CD4-positive, CD25-positive, alpha-beta regulatory T cell (primary cell): ENCODE results near the gene MTOR. TPM values are rescaled to one million over a fixed set of nuclear protein-coding genes. Genes with fewer than 3 reads are reported as not detected.
"Not testable (repeated sequence)": the region's sequence is repeated elsewhere in the genome, so short reads cannot be mapped to it uniquely, and the experiment has no call there.

Experiments used
- ATAC-seq, 2 donors: fragments of 150-1000 bp; cut with Tn5 transposase; one replicate each; pipeline ENCODE4 v1.10.0; 2021; ENCODE audit warnings: low read depth in 2 of 2, moderate number of reproducible peaks in 2 of 2, moderate library complexity in 1 of 2
- DNase-seq, 3 donors: peaks; one replicate each; pipeline versions ENCODE4 v3.0.0 to v3.0.0-alpha.2; 2012 to 2022; ENCODE audit warnings: mixed read lengths in 1 of 3
- H3K27ac ChIP-seq: one replicate; pipeline ENCODE4 v1.7.0; 2013; ENCODE audit warnings: mild to moderate bottlenecking, low read length; ENCODE audit not compliant: insufficient read depth, poor library complexity, severe bottlenecking
- H3K27me3 ChIP-seq: one replicate; pipeline ENCODE4 v1.7.0; 2013; ENCODE audit warnings: low read length; ENCODE audit not compliant: control insufficient read depth, insufficient read depth
- H3K36me3 ChIP-seq: one replicate; pipeline ENCODE4 v1.7.0; 2013; ENCODE audit warnings: mild to moderate bottlenecking, low read length, moderate library complexity; ENCODE audit not compliant: control insufficient read depth, insufficient read depth
- H3K4me1 ChIP-seq: 2 replicates; pipeline ENCODE4 v1.7.0; 2013; ENCODE audit warnings: mild to moderate bottlenecking, low read length; ENCODE audit not compliant: insufficient read depth, control insufficient read depth, poor library complexity, severe bottlenecking
- H3K4me3 ChIP-seq: one replicate; pipeline ENCODE4 v1.7.0; 2013; ENCODE audit warnings: low read depth, mild to moderate bottlenecking, low read length, moderate library complexity
- H3K9me3 ChIP-seq, 2 experiments: 1 replicate in 1 of 2; 2 replicates in 1 of 2; pipeline ENCODE4 v1.7.0; 2013; ENCODE audit warnings: low read length in 2 of 2, mild to moderate bottlenecking in 1 of 2, moderate library complexity in 1 of 2; ENCODE audit not compliant: control insufficient read depth in 2 of 2
- H3K27ac Mint-ChIP-seq, 3 donors: one replicate each; pipeline ENCODE4 v1.8.0; 2020 to 2022; ENCODE audit warnings: mild to moderate bottlenecking in 3 of 3, mixed read lengths in 3 of 3, moderate library complexity in 2 of 3
- H3K27me3 Mint-ChIP-seq: one replicate; pipeline ENCODE4 v1.8.0; 2022; ENCODE audit warnings: mild to moderate bottlenecking, mixed read lengths
- H3K36me3 Mint-ChIP-seq: one replicate; pipeline ENCODE4 v1.8.0; 2020; ENCODE audit warnings: mixed read lengths
- H3K4me1 Mint-ChIP-seq, 4 donors: one replicate each; pipeline ENCODE4 v1.8.0; 2020 to 2022; ENCODE audit warnings: mixed read lengths in 4 of 4, mild to moderate bottlenecking in 1 of 4
- H3K4me3 Mint-ChIP-seq, 4 donors: one replicate each; pipeline ENCODE4 v1.8.0; 2020 to 2022; ENCODE audit warnings: mild to moderate bottlenecking in 4 of 4, mixed read lengths in 4 of 4, moderate library complexity in 3 of 4
- H3K9me3 Mint-ChIP-seq, 7 donors: one replicate each; pipeline ENCODE4 v1.8.0; 2020 to 2022; ENCODE audit warnings: mixed read lengths in 7 of 7, mild to moderate bottlenecking in 3 of 7, moderate library complexity in 2 of 7
- polyA plus RNA-seq, 4 donors: library from polyadenylated mRNA; unstranded; fragments of 300-500 nt; fragmentation: Illumina TruSeq; gene quantifications; one replicate each; pipeline ENCODE4 v1.2.3, GENCODE V29; 2021
- total RNA-seq: library from RNA; stranded (reverse); gene quantifications from one replicate; pipeline ENCODE4 v1.2.3, GENCODE V29; 2022

MTOR gene
- total and polyA plus RNA-seq, 5 donors from 2014 or later = 3.9 to 48.2 (median 4.7) TPM

DNA sequence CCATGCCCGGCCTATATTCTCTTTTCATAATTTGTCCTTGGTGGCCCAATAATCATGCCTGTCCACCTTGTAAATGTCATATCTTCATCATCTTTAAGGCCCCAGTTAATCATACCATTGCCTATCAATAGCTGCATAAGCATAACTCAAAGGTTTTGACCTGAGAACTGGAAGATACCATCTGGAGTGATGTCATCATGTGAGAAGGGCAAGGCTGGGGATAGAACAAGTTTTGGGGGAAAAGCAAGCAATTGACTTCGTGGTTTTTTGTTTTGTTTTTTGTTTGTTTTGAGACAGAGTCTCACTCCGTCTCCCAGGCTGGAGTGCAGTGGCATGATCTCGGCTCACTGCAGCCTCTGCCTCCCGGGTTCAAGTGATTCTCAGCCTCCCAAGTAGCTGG lies 16.8 kb upstream of the MTOR start:
- Histone ChIP-seq H3K4me1 (peaks cover 72% of the 10 kb centered on the region), H3K4me3 (no peak overlapping the region), H3K36me3 (peaks cover 14% of the 10 kb centered on the region), H3K9me3 (no peaks in the 10 kb centered on the region), H3K27me3 (no peaks in the 10 kb centered on the region), H3K27ac (no peak overlapping the region)
- no peaks in the 10 kb centered on the region for H3K9me3 Mint-ChIP-seq
- no peaks in the 10 kb centered on the region for H3K27me3 Mint-ChIP-seq
- peaks cover 13 to 90% (median 65%) of the 10 kb centered on the region in 4 donors for H3K4me1 Mint-ChIP-seq
- ATAC-seq (no peak), DNase-seq (no peak)
- peaks cover 39% of the 10 kb centered on the region for H3K36me3 Mint-ChIP-seq
- H3K4me3 Mint-ChIP-seq = peak overlapping the region in 2 of 4 donors; percentile 17 to 61
- peak overlapping the region in 1 of 3 donors; percentile 95 for H3K27ac Mint-ChIP-seq

DNA sequence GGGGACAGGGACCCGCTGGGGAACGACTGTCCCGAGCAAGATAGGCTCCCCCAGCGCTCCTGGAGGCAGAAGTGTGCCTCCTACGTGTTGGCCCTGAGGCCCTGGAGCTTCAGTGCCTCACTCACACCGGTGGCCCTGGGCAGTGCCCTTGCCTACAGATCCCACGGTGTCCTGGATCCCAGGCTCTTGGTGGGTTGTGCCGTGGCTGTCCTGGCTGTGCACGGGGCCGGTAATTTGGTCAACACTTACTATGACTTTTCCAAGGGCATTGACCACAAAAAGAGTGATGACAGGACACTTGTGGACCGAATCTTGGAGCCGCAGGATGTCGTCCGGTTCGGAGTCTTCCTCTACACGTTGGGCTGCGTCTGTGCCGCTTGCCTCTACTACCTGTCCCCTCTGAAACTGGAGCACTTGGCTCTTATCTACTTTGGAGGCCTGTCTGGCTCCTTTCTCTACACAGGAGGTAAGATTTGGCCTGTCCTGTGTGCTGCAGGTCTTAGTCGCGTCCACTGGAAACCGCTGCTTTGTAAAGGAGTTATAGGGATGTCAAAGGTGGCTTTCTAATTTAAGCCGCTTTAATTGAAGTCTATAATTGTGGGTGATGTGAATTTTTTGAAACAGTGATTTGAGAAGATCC lies 11.4 kb upstream of the MTOR start:
- H3K27me3 ChIP-seq = no peaks in the 10 kb centered on the region
- H3K27ac ChIP-seq = peak overlapping the region; percentile 80
- DNase-seq = no peak
- ATAC-seq = peak; percentile 13 to 28
- H3K4me1 ChIP-seq = peaks cover 38% of the 10 kb centered on the region
- H3K27ac Mint-ChIP-seq = peak overlapping the region; percentile 89 to 96 (median 95)
- peak overlapping the region; percentile 88 for H3K4me3 ChIP-seq
- H3K27me3 Mint-ChIP-seq = no peaks in the 10 kb centered on the region
- H3K9me3 ChIP-seq = no peaks in the 10 kb centered on the region
- H3K4me1 Mint-ChIP-seq = peaks cover 10 to 43% (median 28%) of the 10 kb centered on the region in 4 donors
- H3K36me3 Mint-ChIP-seq = peaks cover 16% of the 10 kb centered on the region
- no peaks in the 10 kb centered on the region for H3K9me3 Mint-ChIP-seq
- peaks cover 6% of the 10 kb centered on the region for H3K36me3 ChIP-seq
- H3K4me3 Mint-ChIP-seq = peak overlapping the region; percentile 95 to 97 (median 95)

DNA sequence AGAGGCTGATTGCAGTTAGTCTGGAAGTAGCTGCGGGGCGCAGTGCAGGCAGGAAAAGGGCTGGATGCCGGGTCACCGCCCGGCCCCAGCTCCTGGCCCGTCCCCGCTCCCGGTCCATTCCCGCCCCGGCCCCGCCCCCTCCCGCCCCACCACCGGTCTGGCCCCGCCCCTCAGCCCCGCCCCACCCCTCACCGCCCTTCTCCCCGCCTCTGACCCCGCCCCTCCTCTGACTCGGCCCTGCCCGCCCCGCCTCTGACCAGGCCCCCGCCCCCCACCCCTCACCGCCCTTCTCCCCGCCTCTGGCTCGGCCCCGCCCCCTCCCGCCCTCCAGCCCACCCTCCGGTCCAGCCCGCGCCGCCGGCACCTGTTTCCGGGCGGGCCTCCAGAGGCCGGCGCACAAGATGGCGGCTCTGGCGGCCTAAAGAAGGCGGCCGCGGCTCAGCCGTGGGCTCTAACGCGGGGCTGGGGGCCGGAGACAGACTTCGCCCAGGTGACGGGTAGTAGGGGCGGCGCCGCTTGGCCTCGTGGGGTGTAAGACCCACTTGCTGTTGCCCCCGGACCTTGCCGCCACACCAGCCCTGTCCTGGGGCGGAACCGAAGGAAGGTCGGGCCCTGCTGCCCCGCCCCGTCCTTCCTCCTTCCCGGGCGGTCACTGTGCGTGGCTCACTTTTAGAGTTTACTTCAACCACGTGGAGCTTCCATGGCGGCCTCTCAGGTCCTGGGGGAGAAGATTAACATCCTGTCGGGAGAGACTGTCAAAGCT lies 10.7 kb upstream of the MTOR start, which contains the start of gene UBIAD1:
Gene UBIAD1 (plus strand): TSS at position 367 of the 763 bp plus-strand sequence. CDS start 334 bp downstream, at position 701.
- Mint-ChIP-seq H3K9me3 (no peaks in the 10 kb centered on the region), H3K27ac (peak within 1 kb of the TSS; percentile 89 to 96 (median 95)), H3K27me3 (no peaks in the 10 kb centered on the region), H3K36me3 (peaks cover 10% of the 10 kb centered on the region), H3K4me1 (peaks cover 10 to 36% (median 26%) of the 10 kb centered on the region in 4 donors), H3K4me3 (peak within 1 kb of the TSS; percentile 95 to 97 (median 95))
- Histone ChIP-seq H3K9me3 (no peaks in the 10 kb centered on the region), H3K4me1 (peaks cover 38% of the 10 kb centered on the region), H3K27me3 (no peaks in the 10 kb centered on the region), H3K4me3 (peak within 1 kb of the TSS; percentile 88), H3K36me3 (peaks cover 3% of the 10 kb centered on the region), H3K27ac (peak within 1 kb of the TSS; percentile 80)
- ATAC-seq = peak; percentile 85 to 89
- peak; percentile 76 to 92 (median 81) for DNase-seq

DNA sequence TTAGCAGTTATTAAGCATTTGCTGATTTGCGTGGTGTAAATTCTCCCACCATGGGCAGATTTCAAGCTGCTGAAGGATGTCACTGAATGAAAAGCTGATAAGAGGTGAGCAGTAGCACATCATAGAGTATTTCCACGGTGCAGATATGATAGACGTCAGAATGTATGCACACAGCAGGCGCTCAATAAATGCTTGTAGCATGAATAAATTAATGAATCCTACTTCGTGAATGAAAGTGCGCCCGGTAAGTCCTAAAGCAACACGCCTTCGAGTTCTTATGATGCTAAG lies 10.1 kb upstream of the MTOR start:
- Mint-ChIP-seq H3K27ac (no peak overlapping the region), H3K4me3 (peak overlapping the region; percentile 54 to 95 (median 72)), H3K27me3 (no peaks in the 10 kb centered on the region), H3K9me3 (no peaks in the 10 kb centered on the region), H3K36me3 (peaks cover 8% of the 10 kb centered on the region), H3K4me1 (peaks cover 10 to 32% (median 23%) of the 10 kb centered on the region in 4 donors)
- no peak for ATAC-seq
- H3K4me1 ChIP-seq = peaks cover 38% of the 10 kb centered on the region
- peak overlapping the region; percentile 33 for H3K27ac ChIP-seq
- H3K9me3 ChIP-seq = no peaks in the 10 kb centered on the region
- no peak for DNase-seq
- no peaks in the 10 kb centered on the region for H3K27me3 ChIP-seq
- H3K36me3 ChIP-seq = peaks cover 3% of the 10 kb centered on the region
- peak overlapping the region; percentile 72 for H3K4me3 ChIP-seq

GRCh38 chr1:11267350-11268337 lies 5.3 kb upstream of the MTOR start:
- DNase-seq, H3K27me3 Mint-ChIP-seq, H3K36me3 Mint-ChIP-seq, H3K4me1 ChIP-seq, H3K36me3 ChIP-seq, H3K27ac ChIP-seq, H3K4me3 ChIP-seq, H3K27me3 ChIP-seq, ATAC-seq, H3K4me1 Mint-ChIP-seq, H3K9me3 ChIP-seq, H3K27ac Mint-ChIP-seq, H3K9me3 Mint-ChIP-seq: not testable (repeated sequence)
- H3K4me3 Mint-ChIP-seq = peak overlapping the region in 1 of 4 donors; percentile 63

DNA sequence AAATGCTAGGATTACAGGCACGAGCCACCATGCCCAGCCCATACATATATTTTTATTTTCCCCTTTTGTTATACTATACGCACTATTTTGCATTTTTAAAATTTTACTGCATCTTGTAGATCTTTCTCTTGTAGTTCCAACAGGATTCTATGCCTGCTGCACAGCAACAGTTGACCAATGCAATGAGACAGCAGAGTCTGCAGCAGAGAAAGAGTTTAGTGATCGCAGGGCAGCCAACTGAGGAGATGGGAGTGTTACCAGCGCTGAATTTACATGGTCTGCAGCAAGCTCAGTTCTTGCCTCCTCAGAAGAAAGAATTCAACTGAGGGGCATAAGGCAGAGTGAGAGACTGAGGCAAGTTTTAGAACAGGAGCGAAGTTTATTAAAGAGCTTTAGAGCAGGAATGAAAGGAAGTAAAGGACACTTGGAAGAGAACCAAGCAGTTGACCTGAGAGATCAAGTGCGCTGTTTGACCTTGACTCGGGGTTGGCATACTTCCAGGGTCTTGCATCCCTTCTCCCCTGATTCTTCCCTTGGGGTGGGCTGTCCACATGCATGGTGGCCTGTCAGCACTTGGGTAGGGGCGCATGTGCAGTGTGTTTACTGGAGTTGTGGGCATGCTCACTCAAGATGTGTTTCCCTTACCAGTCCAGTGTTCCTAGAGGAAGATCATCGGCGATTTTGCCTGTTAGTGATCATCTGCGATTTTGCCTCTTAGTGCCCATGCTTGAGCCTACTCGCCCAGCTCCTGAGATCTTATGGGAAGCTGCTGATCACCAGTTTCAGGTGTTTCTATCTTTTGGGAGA lies 4.1 kb upstream of the MTOR start:
- no peak overlapping the region for H3K4me3 ChIP-seq
- H3K36me3 Mint-ChIP-seq = no peaks in the 10 kb centered on the region
- peaks cover 0 to 12% (median 7%) of the 10 kb centered on the region in 4 donors for H3K4me1 Mint-ChIP-seq
- H3K27ac Mint-ChIP-seq = no peak overlapping the region
- no peaks in the 10 kb centered on the region for H3K27me3 ChIP-seq
- peaks cover 6% of the 10 kb centered on the region for H3K4me1 ChIP-seq
- no peak overlapping the region for H3K27ac ChIP-seq
- H3K27me3 Mint-ChIP-seq = peaks cover 5% of the 10 kb centered on the region
- ATAC-seq = no peak
- H3K9me3 Mint-ChIP-seq = no peaks in the 10 kb centered on the region
- no peaks in the 10 kb centered on the region for H3K36me3 ChIP-seq
- DNase-seq = no peak
- H3K9me3 ChIP-seq = no peaks in the 10 kb centered on the region
- no peak overlapping the region for H3K4me3 Mint-ChIP-seq

DNA sequence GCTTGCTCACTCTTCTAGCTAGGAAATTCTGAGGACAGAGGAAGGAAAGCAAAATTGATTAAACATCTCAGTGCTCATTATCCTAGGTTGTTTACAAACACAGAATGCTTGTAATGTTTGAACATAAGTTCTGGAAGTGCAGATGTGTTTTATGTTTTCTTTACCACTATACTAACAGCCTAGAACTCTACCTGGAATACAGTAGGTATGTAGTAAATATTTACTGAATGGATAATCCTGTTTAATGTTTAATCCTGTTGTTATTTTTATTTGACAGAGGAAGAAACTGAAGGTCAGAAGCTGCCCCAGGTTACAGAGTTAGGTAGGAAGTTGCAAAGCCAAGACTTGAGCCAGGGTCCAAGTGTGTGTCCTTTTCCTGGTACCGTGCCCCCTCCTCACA lies 6.1 kb downstream of the MTOR start:
- H3K27ac ChIP-seq = no peak overlapping the region
- Mint-ChIP-seq H3K36me3 (peaks cover 47% of the 10 kb centered on the region), H3K27ac (no peak overlapping the region), H3K4me1 (peaks cover 0 to 16% (median 7%) of the 10 kb centered on the region in 4 donors), H3K4me3 (no peak overlapping the region), H3K9me3 (no peaks in the 10 kb centered on the region), H3K27me3 (no peaks in the 10 kb centered on the region)
- no peaks in the 10 kb centered on the region for H3K27me3 ChIP-seq
- DNase-seq = no peak
- H3K36me3 ChIP-seq = peaks cover 75% of the 10 kb centered on the region
- peaks cover 8% of the 10 kb centered on the region for H3K4me1 ChIP-seq
- H3K9me3 ChIP-seq = no peaks in the 10 kb centered on the region
- H3K4me3 ChIP-seq = no peak overlapping the region
- no peak for ATAC-seq
